ENCODE measurements around the gene ZNF511. TPM values are rescaled to one million over a fixed set of nuclear protein-coding genes. Genes with fewer than 3 reads are reported as not detected.
A peak's percentile ranks its signal among the peaks of the same experiment; 100 is the strongest.

The ZNF511 gene
- total and polyA plus RNA-seq, 9 of the 15 experiments (the other 6 are each of a cell fraction or from before 2014, with no cell fraction given) = 0.61 to 69.3 (median 40.1) TPM

- 88% methylated on average over 8 of the region's 10 CpGs for WGBS (ENCODE audit: insufficient coverage, low coverage, missing lambda C conversion rate)
- Histone ChIP-seq H3K79me2 (ENCODE audit: control insufficient read depth, insufficient read depth, low read length) (no peaks in the 10 kb centered on the region), H3K4me3 (no peak overlapping the region), H3K9me3 (replicated peaks; ENCODE audit: control insufficient read depth, insufficient read depth, low read depth, low read length) (no peaks in the 10 kb centered on the region), H3K27ac (ENCODE audit: extremely low read depth, low read depth, low read length) (no peak overlapping the region), H3K4me1 (replicated peaks in 1 of 2; ENCODE audit: control insufficient read depth in 2 of 2, insufficient read depth in 2 of 2, low read length in 2 of 2) (no peaks in the 10 kb centered on the region), H4K20me1 (replicated peaks; ENCODE audit: control insufficient read depth, insufficient read depth, low read length) (no peaks in the 10 kb centered on the region), H2AFZ (ENCODE audit: low read depth, low read length) (no peak overlapping the region), H3K9me1 (ENCODE audit: control insufficient read depth, insufficient read depth, low read length) (no peaks in the 10 kb centered on the region), H3K36me3 (ENCODE audit: control insufficient read depth, insufficient read depth, low read length) (peaks cover 71% of the 10 kb centered on the region; the same call in 2 of the 3 replicates), H3K4me2 (ENCODE audit: insufficient read depth, low read length) (no peak overlapping the region), H3K9ac (ENCODE audit: insufficient read depth in 1 of 2, low read depth in 2 of 2, low read length in 2 of 2) (no peak overlapping the region), H3K27me3 (ENCODE audit: control insufficient read depth in 2 of 2, insufficient read depth in 2 of 2, low read length in 2 of 2) (no peaks in the 10 kb centered on the region)
- in situ Hi-C loops (cut with MboI) (no loop called here), intact Hi-C loops (cut with micrococcal nuclease) (no loop called here)
- no peak for TF ChIP-seq ZNF121 (CRISPR knock-in tag; conservative IDR thresholded peaks at IDR 0.05)
- TF ChIP-seq RBFOX2 (IDR thresholded peaks at IDR 0.05; ENCODE audit: low read depth, low read length) = 0 out of 2 replicates have a peak, but pooled peaks have one; percentile 1
- ATAC-seq = no peak
- ChIA-PET POLR2A (interaction anchor here (1.0 to 1.1 kb wide), 3 partner anchors 9 to 33 kb away, joined by 3 to 4 read pairs (median 4); no protein-coding TSS in a partner anchor), CTCF (ENCODE audit: low intra/inter-chr PET ratio) (no interaction called here)
- BruUV-seq (replicated peaks) = no TSS peak
- no peak for FAIRE-seq
- no peak for DNase-seq (ENCODE audit: extremely low read depth in 1 of 4, low spot score in 3 of 4)
Measured at GRCh38 chr10:133293810-133294119, 14.9 kb upstream of the ZNF511 start.

- Histone ChIP-seq H2AFZ (ENCODE audit: low read depth, low read length) (no peak overlapping the region), H3K79me2 (ENCODE audit: control insufficient read depth, insufficient read depth, low read length) (no peaks in the 10 kb centered on the region), H3K27ac (ENCODE audit: extremely low read depth, low read depth, low read length) (no peak overlapping the region), H3K9me3 (replicated peaks; ENCODE audit: control insufficient read depth, insufficient read depth, low read depth, low read length) (no peaks in the 10 kb centered on the region), H3K4me3 (no peak overlapping the region), H3K4me1 (replicated peaks in 1 of 2; ENCODE audit: control insufficient read depth in 2 of 2, insufficient read depth in 2 of 2, low read length in 2 of 2) (no peaks in the 10 kb centered on the region), H3K9ac (ENCODE audit: insufficient read depth in 1 of 2, low read depth in 2 of 2, low read length in 2 of 2) (no peak overlapping the region; a peak in 1 of 4 replicates), H3K36me3 (ENCODE audit: control insufficient read depth, insufficient read depth, low read length) (peaks cover 72% of the 10 kb centered on the region; the same call in 2 of the 3 replicates), H4K20me1 (replicated peaks; ENCODE audit: control insufficient read depth, insufficient read depth, low read length) (no peaks in the 10 kb centered on the region), H3K27me3 (ENCODE audit: control insufficient read depth in 2 of 2, insufficient read depth in 2 of 2, low read length in 2 of 2) (no peaks in the 10 kb centered on the region), H3K9me1 (ENCODE audit: control insufficient read depth, insufficient read depth, low read length) (no peaks in the 10 kb centered on the region), H3K4me2 (ENCODE audit: insufficient read depth, low read length) (no peak overlapping the region)
- no peak for DNase-seq (ENCODE audit: extremely low read depth in 1 of 4, low spot score in 3 of 4)
- FAIRE-seq = no peak
- POLR2A ChIA-PET = interaction anchor here (1.1 kb wide), 2 partner anchors 9 to 16 kb away, joined by 4 read pairs; no protein-coding TSS in a partner anchor
- no peak for ATAC-seq
- CTCF ChIA-PET (ENCODE audit: low intra/inter-chr PET ratio) = no interaction called here
- 96% methylated on average over 11 of the region's 15 CpGs for WGBS (ENCODE audit: insufficient coverage, low coverage, missing lambda C conversion rate)
- BruUV-seq (replicated peaks) = no TSS peak
- in situ Hi-C loops (cut with MboI) = no loop called here
- intact Hi-C loops (cut with micrococcal nuclease) = no loop called here
- TF ChIP-seq U2AF2 (optimal IDR thresholded peaks at IDR 0.05; ENCODE audit: low read depth, low read length) (no peak), CBX8 (IDR thresholded peaks at IDR 0.05; ENCODE audit: borderline replicate concordance, extremely low read depth, low read depth, low read length, poor library complexity, severe bottlenecking) (no peak), NCOA6 (IDR thresholded peaks at IDR 0.05) (no peak), ASH1L (IDR thresholded peaks at IDR 0.05; ENCODE audit: borderline replicate concordance, low read depth, partially characterized antibody) (no peak), ZNF707 (CRISPR knock-in tag; conservative IDR thresholded peaks at IDR 0.05) (no peak), ZNF79 (CRISPR knock-in tag; IDR thresholded peaks at IDR 0.05; ENCODE audit: low read depth) (no peak), ZC3H8 (IDR thresholded peaks at IDR 0.05) (no peak), HES1 (IDR thresholded peaks at IDR 0.05; ENCODE audit: low read depth) (no peak), RNF2 (IDR thresholded peaks at IDR 0.05) (no peak), PHF8 (IDR thresholded peaks at IDR 0.05; ENCODE audit: borderline replicate concordance, low read length) (no peak), ZNF696 (CRISPR knock-in tag; conservative IDR thresholded peaks at IDR 0.05) (no peak), TFAM (CRISPR knock-in tag; conservative IDR thresholded peaks at IDR 0.05) (no peak), RNF219 (CRISPR knock-in tag; IDR thresholded peaks at IDR 0.05) (no peak)
Measured at GRCh38 chr10:133294189-133294588, 14.5 kb upstream of the ZNF511 start.

Measured in K562 (cell line).